Inflammatory macrophage treated with lipopolysaccharide for 4 hours (primary cell): Measurements from ENCODE around the gene NAALADL1.
A peak's percentile ranks its signal among the peaks of the same experiment; 100 is the strongest.

ENCODE experiments used
- DNase-seq: peaks from one replicate; pipeline ENCODE4 v3.0.0-alpha.2; 2020

Gene NAALADL1, protein sequence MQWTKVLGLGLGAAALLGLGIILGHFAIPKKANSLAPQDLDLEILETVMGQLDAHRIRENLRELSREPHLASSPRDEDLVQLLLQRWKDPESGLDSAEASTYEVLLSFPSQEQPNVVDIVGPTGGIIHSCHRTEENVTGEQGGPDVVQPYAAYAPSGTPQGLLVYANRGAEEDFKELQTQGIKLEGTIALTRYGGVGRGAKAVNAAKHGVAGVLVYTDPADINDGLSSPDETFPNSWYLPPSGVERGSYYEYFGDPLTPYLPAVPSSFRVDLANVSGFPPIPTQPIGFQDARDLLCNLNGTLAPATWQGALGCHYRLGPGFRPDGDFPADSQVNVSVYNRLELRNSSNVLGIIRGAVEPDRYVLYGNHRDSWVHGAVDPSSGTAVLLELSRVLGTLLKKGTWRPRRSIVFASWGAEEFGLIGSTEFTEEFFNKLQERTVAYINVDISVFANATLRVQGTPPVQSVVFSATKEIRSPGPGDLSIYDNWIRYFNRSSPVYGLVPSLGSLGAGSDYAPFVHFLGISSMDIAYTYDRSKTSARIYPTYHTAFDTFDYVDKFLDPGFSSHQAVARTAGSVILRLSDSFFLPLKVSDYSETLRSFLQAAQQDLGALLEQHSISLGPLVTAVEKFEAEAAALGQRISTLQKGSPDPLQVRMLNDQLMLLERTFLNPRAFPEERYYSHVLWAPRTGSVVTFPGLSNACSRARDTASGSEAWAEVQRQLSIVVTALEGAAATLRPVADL

DNA sequence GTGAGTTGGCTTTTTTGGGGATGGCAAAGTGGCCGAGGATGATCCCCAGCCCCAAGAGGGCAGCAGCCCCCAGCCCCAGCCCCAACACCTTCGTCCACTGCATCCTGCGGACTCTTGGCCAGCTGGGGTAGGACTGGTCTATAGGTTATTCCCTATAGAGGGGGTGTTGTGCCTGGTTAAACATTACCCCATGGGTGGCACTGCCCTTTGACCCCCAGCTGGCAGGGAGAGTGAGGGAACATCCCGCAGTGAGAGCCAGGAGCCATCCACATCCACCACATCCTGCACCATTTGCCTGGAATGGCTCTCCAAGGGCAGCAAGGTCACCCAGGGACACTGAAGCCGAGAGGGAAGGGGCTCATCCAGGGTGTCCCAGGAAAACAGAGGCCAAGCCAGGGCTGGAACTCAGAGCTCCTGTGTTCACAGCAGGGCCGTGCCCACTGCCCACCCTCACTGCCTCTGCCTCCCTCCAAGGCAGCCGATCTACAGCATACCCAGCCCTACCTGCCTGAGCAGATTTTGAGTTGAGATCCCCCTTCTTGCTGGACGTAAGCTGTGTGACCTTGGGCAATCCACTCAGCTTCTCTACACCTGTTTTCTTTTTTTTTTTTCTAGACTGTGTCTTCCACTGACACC lies at the start of gene NAALADL1:
Gene NAALADL1, minus strand, starts transcription at position 135 of the 636 bp plus-strand sequence. Its CDS starts 32 bp downstream, at position 103.
- DNase-seq = no peak

DNA sequence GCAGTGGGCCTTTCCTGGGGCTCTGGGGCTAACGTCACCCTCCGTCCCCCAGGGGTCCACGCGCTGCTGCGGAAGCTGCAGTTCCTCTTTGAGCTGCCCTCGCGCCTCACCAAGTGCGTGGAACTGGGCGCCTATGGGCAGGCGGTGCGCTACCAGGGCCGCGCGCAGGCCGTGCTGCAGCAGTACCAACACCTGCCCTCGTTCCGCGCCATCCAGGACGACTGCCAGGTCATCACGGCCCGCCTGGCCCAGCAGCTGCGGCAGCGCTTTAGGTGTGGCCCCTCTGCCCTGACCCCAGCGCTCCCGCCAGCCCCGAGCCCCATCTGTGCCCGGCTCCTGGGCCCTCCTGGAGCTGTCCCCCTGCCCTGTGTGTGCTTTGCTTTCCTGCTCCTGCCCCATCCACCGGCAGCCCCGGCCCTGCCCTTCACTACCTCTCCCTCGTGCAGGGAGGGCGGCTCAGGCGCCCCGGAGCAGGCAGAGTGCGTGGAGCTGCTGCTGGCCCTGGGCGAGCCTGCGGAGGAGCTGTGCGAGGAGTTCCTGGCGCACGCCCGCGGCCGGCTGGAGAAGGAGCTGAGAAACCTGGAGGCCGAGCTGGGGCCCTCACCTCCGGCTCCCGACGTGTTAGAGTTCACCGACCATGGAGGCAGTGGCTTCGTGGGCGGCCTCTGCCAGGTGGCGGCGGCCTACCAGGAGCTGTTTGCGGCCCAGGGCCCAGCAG lies 49.6 kb upstream of the NAALADL1 start:
- no peak for DNase-seq

- DNase-seq = no peak
Observed at GRCh38 chr11:65107078-65107477, 48.7 kb upstream of the NAALADL1 start.

- DNase-seq = no peak
Observed at GRCh38 chr11:65104628-65105027, 46.3 kb upstream of the NAALADL1 start.

- DNase-seq = no peak
Observed at GRCh38 chr11:65103476-65103875, 45.1 kb upstream of the NAALADL1 start.

- DNase-seq = no peak
Observed at GRCh38 chr11:65102142-65103095, 44.1 kb upstream of the NAALADL1 start.

DNA sequence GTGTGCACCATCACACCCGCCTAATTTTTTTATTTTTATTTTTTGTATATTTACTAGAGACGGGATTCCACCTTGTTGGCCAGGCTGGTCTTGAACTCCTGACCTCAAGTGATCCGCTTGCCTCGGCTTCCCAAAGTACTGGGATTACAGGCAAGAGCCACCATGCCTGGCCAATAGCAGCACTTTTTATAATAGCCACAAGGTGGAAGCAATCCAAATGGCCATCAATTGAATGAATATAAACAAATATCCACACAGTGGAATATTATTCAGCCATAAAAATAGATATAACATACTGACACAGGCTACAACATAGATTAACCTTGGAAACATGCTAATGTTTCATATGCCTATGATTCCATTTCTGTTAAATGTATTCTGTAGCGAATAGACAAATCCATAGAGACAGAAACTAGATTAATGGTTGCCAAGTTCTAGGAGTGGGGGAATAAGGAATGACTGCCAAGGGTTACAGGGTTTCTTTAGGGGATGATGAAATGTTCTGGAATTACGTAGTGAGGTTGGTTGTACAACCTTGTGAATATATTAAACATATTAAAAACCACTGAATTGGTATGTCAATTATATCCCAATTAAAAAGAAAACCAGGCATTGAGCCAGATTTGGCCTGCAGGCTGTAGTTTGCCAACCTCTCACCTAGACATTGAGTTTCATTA lies 42.5 kb upstream of the NAALADL1 start:
- no peak for DNase-seq

DNA sequence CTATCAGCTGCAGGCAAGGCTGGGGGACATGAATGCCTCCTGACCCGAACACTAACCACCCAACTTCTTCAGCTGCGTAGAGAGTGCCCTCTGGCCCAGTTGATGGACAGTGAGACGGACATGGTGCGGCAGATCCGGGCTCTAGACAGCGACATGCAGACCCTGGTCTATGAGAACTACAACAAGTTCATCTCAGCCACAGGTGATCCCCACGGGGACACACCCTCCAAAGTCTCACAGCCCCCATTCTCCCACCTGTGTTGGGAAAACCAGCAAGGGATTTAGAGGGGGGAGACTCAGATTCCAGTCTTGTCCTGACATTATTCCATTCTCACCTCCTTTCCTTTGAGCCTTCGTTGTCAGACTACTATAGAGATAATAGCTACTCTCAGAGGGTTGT lies 38.6 kb upstream of the NAALADL1 start:
- no peak for DNase-seq

GRCh38 chr11:65095974-65096806 lies 37.8 kb upstream of the NAALADL1 start, which contains the start of gene VPS51:
Gene VPS51, plus strand, starts transcription at chr11:65096214. Its CDS starts 37 bp downstream, at chr11:65096251.
- peak; percentile 89 for DNase-seq

DNA sequence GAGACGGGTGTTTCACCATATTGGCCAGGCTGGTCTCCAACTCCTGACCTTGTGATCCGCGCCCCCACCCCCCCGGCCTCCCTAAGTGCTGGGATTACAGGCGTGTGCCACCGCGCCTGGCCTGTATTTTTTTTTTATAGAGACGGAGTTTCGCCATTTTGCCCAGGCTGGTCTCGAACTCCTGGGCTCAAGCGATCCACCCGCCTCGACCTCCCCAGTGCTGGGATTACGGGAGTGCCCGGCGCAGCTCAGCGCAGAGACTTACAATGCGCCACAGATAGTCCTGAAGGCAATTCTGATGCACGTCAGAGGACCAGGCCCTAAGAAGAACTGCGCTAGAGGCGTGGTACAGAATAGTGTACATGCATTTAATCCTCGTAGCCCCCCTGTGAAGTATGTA lies 37.1 kb upstream of the NAALADL1 start:
- no peak for DNase-seq

- no peak for DNase-seq
Observed at GRCh38 chr11:65090628-65091027, 32.3 kb upstream of the NAALADL1 start.

GRCh38 chr11:65089621-65090020 lies 31.3 kb upstream of the NAALADL1 start:
- no peak for DNase-seq

DNA sequence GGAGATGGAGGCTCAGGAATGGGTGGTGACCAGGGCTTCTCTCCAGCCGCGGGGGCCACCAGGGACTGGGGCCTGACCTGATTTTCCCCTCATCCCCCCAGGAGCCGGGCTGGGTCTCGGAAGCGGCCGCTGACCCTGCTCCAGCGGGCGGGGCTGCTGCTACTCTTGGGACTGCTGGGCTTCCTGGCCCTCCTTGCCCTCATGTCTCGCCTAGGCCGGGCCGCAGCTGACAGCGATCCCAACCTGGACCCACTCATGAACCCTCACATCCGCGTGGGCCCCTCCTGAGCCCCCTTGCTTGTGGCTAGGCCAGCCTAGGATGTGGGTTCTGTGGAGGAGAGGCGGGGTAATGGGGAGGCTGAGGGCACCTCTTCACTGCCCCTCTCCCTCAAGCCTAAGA lies 29.5 kb upstream of the NAALADL1 start:
- DNase-seq = no peak

GRCh38 chr11:65087216-65087615 lies 28.9 kb upstream of the NAALADL1 start:
- DNase-seq = no peak

- no peak for DNase-seq
Observed at GRCh38 chr11:65086809-65087208, 28.5 kb upstream of the NAALADL1 start.

GRCh38 chr11:65085446-65085845 lies 27.1 kb upstream of the NAALADL1 start:
- DNase-seq = peak; percentile 56

DNA sequence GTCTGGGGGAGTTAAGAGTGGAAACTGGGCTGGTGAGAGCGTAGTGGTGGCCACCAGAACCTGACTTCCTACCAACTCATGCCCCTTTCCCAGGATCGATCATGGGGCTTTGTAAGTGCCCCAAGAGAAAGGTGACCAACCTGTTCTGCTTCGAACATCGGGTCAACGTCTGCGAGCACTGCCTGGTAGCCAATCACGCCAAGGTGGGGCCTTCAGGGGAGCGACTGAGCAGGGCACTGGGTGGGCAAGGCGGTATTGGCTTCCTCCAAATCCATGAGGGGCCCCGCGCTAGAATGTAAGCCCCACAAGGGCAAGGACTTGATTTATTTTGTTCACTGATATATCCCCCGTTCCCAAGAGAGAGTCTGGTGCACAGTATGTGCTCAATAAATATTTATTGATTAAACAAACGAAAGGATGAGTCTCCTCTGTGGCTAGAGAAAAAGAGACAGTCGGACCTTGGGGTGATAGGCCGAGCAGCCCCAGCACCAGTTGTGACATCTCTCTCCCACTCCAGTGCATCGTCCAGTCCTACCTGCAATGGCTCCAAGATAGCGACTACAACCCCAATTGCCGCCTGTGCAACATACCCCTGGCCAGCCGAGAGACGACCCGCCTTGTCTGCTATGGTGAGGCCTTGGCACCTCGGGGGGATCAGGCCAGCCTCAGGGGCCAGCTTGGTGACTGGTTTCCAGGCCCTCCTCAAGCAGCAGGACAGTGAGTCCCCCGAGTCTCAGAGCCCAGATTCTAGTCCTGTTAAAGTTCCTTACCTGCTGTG lies 26.4 kb upstream of the NAALADL1 start:
- no peak for DNase-seq

DNA sequence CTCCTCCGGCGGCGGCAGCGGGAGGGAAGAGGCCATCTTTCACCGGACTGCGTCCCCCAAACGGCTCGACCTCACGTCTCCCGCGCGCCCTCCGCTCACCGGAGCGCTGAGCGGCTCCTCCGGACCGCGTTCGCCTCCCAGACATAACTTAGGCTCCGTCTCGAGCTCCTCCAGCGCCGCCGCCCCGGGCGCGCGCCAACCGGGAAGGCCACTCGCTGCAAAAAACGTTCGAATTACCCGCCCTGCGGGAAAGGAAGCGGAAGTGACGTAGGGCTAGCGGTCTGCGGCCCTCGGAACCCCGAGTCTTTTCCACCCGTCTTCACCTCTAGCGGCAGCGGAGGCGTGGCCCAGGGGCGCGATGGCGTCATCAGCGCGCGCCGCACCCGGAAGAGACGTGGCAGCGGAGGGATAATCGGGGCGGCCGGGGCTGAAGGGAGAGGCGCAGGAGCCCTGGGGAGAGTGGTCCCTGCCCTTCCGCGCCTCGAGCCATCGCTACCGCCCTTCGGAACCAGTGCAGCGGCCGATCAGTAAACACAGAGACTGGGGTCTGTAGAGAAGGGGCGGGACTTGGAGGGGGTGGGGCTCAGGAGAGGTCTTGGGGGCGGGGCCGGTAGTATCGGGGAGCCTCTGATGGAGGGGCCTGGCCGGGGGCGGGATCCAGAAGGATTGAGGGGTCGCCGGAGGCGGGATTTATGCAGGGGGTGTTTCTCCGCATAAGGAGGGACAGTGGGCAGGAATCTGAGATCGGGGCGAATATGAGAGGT lies 25.7 kb upstream of the NAALADL1 start, which contains the start of the genes CDCA5 and ZFPL1:
Gene CDCA5, minus strand, starts transcription at position 207 of the 764 bp plus-strand sequence. Its CDS starts 62 bp downstream, at position 145.
Gene ZFPL1, plus strand, starts transcription at position 389 of the 764 bp plus-strand sequence. CDS start 477 bp downstream, outside the sequence.
- DNase-seq = peak; percentile 97
